K562 (cell line): Measurements from ENCODE around the gene GDF11. TPM values are rescaled to one million over a fixed set of nuclear protein-coding genes. Genes with fewer than 3 reads are reported as not detected.

ENCODE experiments used
- ATAC-seq: fragments of 200-7000 bp; cut with Tn5 transposase; 3 replicates; pipeline ENCODE4 v1.9.1; 2020; ENCODE audit warnings: moderate library complexity
- BruUV-seq: library from RNA; stranded (reverse); fragments of 400-500 nt; replicated peaks from 2 replicates; lab custom pipeline; 2021; lab: Mats Ljungman, UMichigan
- CTCF ChIA-PET: fragments of 300-600 bp; formaldehyde crosslinking; extraction: SDS; loops from one replicate; lab custom pipeline; 2021; ENCODE audit warnings: low intra/inter-chr PET ratio; lab: Yijun Ruan, JAX
- POLR2A ChIA-PET: fragments of 300-600, 350-650 bp; sonication (Branson Sonifier 250); formaldehyde crosslinking; extraction: SDS; loops from one replicate; lab custom pipeline; 2021; ENCODE audit warnings: antibody characterized with exemption, inconsistent platforms; lab: Yijun Ruan, JAX
- DNase-seq, 4 experiments: peaks; one replicate each; pipeline versions ENCODE4 v3.0.0 to v3.0.0-alpha.2; 2011 to 2018; ENCODE audit warnings: low spot score in 3 of 4, mixed read lengths in 3 of 4; ENCODE audit errors: extremely low read depth in 1 of 4
- FAIRE-seq: peaks from 2 replicates; lab custom pipeline; 2011; peaks lifted over from hg19 to GRCh38; lab: Jason Lieb, UNC
- H2AFZ ChIP-seq: 2 replicates; pipeline ENCODE4 v1.6.0; 2011; ENCODE audit warnings: low read depth, low read length, control low read depth, inconsistent platforms
- H3K27ac ChIP-seq: fragments of 200-600 bp; 3 replicates; pipeline ENCODE4 v1.8.0; 2011; ENCODE audit warnings: low read depth, mild to moderate bottlenecking, control low read depth, inconsistent platforms, low read length, moderate library complexity, mixed read lengths; ENCODE audit errors: extremely low read depth
- H3K27me3 ChIP-seq, 2 experiments: fragments of 300-600 bp in 1 of 2; 2 replicates in 1 of 2; 3 replicates in 1 of 2; pipeline versions ENCODE4 v1.6.0 to v1.8.0; 2011; ENCODE audit warnings: inconsistent platforms in 2 of 2, low read length in 2 of 2, mild to moderate bottlenecking in 1 of 2, mixed read lengths in 1 of 2, moderate library complexity in 1 of 2; ENCODE audit not compliant: control insufficient read depth in 2 of 2, insufficient read depth in 2 of 2
- H3K36me3 ChIP-seq: fragments of 300-600 bp; 3 replicates; pipeline ENCODE4 v1.8.0; 2011; ENCODE audit warnings: mild to moderate bottlenecking, low read length, inconsistent platforms; ENCODE audit not compliant: control insufficient read depth, insufficient read depth
- H3K4me1 ChIP-seq, 2 experiments: fragments of 200-600 bp in 1 of 2; replicated peaks in 1 of 2; 2 replicates in 1 of 2; 3 replicates in 1 of 2; pipeline versions ENCODE4 v1.5.1 to v1.8.0; 2011; ENCODE audit warnings: inconsistent platforms in 2 of 2, low read length in 2 of 2, mild to moderate bottlenecking in 1 of 2, mixed read lengths in 1 of 2, moderate library complexity in 1 of 2; ENCODE audit not compliant: control insufficient read depth in 2 of 2, insufficient read depth in 2 of 2
- H3K4me2 ChIP-seq: 2 replicates; pipeline ENCODE4 v1.6.1; 2011; ENCODE audit warnings: low read length, control low read depth, inconsistent platforms, mixed read lengths; ENCODE audit not compliant: insufficient read depth
- H3K4me3 ChIP-seq: fragments of 200-600 bp; sonication (generic), shearing (Covaris generic); 2 replicates; pipeline ENCODE4 v1.5.1; 2016; ENCODE audit warnings: control low read depth, inconsistent platforms
- H3K79me2 ChIP-seq: fragments of 200-600 bp; 3 replicates; pipeline ENCODE4 v1.8.0; 2011; ENCODE audit warnings: low read length, inconsistent platforms; ENCODE audit not compliant: control insufficient read depth, insufficient read depth
- H3K9ac ChIP-seq, 2 experiments: 2 replicates each; pipeline versions ENCODE4 v1.6.0 to v1.6.1; 2011; ENCODE audit warnings: low read depth in 2 of 2, low read length in 2 of 2, control low read depth in 1 of 2, inconsistent platforms in 1 of 2, mild to moderate bottlenecking in 1 of 2, mixed read lengths in 1 of 2; ENCODE audit not compliant: insufficient read depth in 1 of 2
- H3K9me1 ChIP-seq: one replicate; pipeline ENCODE4 v1.6.0; 2011; ENCODE audit warnings: inconsistent platforms, mild to moderate bottlenecking, low read length, moderate library complexity; ENCODE audit not compliant: control insufficient read depth, insufficient read depth
- H3K9me3 ChIP-seq: replicated peaks from 2 replicates; pipeline ENCODE4 v1.5.1; 2011; ENCODE audit warnings: low read depth, low read length, inconsistent platforms; ENCODE audit not compliant: control insufficient read depth, insufficient read depth
- H4K20me1 ChIP-seq: replicated peaks from 2 replicates; pipeline ENCODE4 v1.6.1; 2011; ENCODE audit warnings: low read length, inconsistent platforms, mixed read lengths; ENCODE audit not compliant: control insufficient read depth, insufficient read depth
- ATF6 ChIP-seq: sonication (generic); formaldehyde crosslinking; IDR thresholded peaks from 2 replicates; pipeline ENCODE4 v1.4.0; 2020; ENCODE audit warnings: mild to moderate bottlenecking, missing genetic modification reagents
- CBX2 ChIP-seq: fragments of 200-600 bp; sonication (generic); IDR thresholded peaks from one replicate; pipeline ENCODE4 v1.6.1; 2012; ENCODE audit warnings: mild to moderate bottlenecking, low read length, inconsistent platforms; ENCODE audit not compliant: insufficient read depth, poor library complexity, severe bottlenecking
- DPF2 ChIP-seq: fragments of 450-650 bp; IDR thresholded peaks from 2 replicates; pipeline ENCODE4 v1.6.1; 2016
- ELK1 ChIP-seq: sonication (generic); formaldehyde crosslinking; IDR thresholded peaks from 2 replicates; pipeline ENCODE4 v1.8.1; 2022; ENCODE audit warnings: missing genetic modification reagents
- HBP1 ChIP-seq: fragments of 450-650 bp; formaldehyde crosslinking; IDR thresholded peaks from 2 replicates; pipeline ENCODE4 v1.4.0; 2022; ENCODE audit warnings: missing genetic modification characterization
- HDAC1 ChIP-seq, 2 experiments: fragments of 450-650 bp; IDR thresholded peaks; 2 replicates each; pipeline ENCODE4 v1.6.1; 2016 to 2017; ENCODE audit warnings: inconsistent platforms in 1 of 2, mild to moderate bottlenecking in 1 of 2, moderate library complexity in 1 of 2
- ILK ChIP-seq: fragments of 450-650 bp; IDR thresholded peaks from 2 replicates; pipeline ENCODE4 v1.6.1; 2016; ENCODE audit warnings: missing genetic modification characterization, low read depth, mild to moderate bottlenecking, missing compliant biosample characterization, moderate library complexity, borderline replicate concordance
- NCOA4 ChIP-seq: fragments of 450-650 bp; IDR thresholded peaks from 2 replicates; pipeline ENCODE4 v1.6.1; 2018; ENCODE audit warnings: mild to moderate bottlenecking; ENCODE audit not compliant: partially characterized antibody
- NELFE ChIP-seq: IDR thresholded peaks from 2 replicates; pipeline ENCODE4 v1.6.1; 2011; ENCODE audit warnings: mild to moderate bottlenecking; ENCODE audit not compliant: insufficient read depth, insufficient read length
- POLR2B ChIP-seq: fragments of 450-650 bp; IDR thresholded peaks from 2 replicates; pipeline ENCODE4 v1.6.1; 2018; ENCODE audit warnings: low read depth; ENCODE audit not compliant: partially characterized antibody
- RBM15 ChIP-seq: fragments of 200-400 bp; formaldehyde crosslinking; IDR thresholded peaks from 2 replicates; pipeline ENCODE4 v1.6.1; 2018; ENCODE audit warnings: mild to moderate bottlenecking, low read length, moderate library complexity; ENCODE audit not compliant: insufficient read depth
- SUPT5H ChIP-seq: fragments of 450-650 bp; IDR thresholded peaks from 2 replicates; pipeline ENCODE4 v1.6.1; 2016
- WHSC1 ChIP-seq: IDR thresholded peaks from one replicate; pipeline ENCODE4 v1.6.1; 2012; ENCODE audit warnings: low read length, control low read depth, inconsistent platforms
- ZBTB7A ChIP-seq: IDR thresholded peaks from 2 replicates; pipeline ENCODE4 v1.6.1; 2011; ENCODE audit warnings: low read depth, mild to moderate bottlenecking, low read length, moderate library complexity, borderline replicate concordance; ENCODE audit not compliant: control insufficient read depth
- ZNF134 ChIP-seq: fragments of 250-450 bp; sonication (Bioruptor Pico); conservative IDR thresholded peaks from 2 replicates; pipeline ENCODE4 v1.4.0; 2020
- ZNF699 ChIP-seq: fragments of 250-450 bp; sonication (Bioruptor Pico); IDR thresholded peaks from 2 replicates; pipeline ENCODE4 v1.8.0; 2021; ENCODE audit warnings: mild to moderate bottlenecking, moderate library complexity; ENCODE audit not compliant: insufficient replicate concordance
- ZNF77 ChIP-seq: fragments of 250-450 bp; sonication (Bioruptor Pico); IDR thresholded peaks from 2 replicates; pipeline ENCODE4 v1.5.0; 2020
- ZNF79 ChIP-seq: fragments of 250-450 bp; sonication (Bioruptor Pico); IDR thresholded peaks from 2 replicates; pipeline ENCODE4 v1.4.0; 2020; ENCODE audit warnings: low read depth, mild to moderate bottlenecking, moderate library complexity
- WGBS: fragments of 100-300 bp; shearing (Covaris generic); methylation state at CpG from one replicate; pipeline ENCODE4 v1.1.6; 2016; ENCODE audit warnings: low coverage, mixed read lengths; ENCODE audit not compliant: insufficient coverage; ENCODE audit errors: missing lambda C conversion rate; 5-methylcytosine and 5-hydroxymethylcytosine counted together
- in situ Hi-C: fragments of 300-500 bp; cut with MboI; formaldehyde crosslinking; loops from 4 replicates; pipeline ENCODE4 v1.15.0; 2018; ENCODE audit warnings: inconsistent platforms, mixed read lengths
- intact Hi-C: fragments of 100-400 bp; cut with micrococcal nuclease; formaldehyde crosslinking; loops from 2 replicates; pipeline ENCODE4 v1.14.2; 2022
- polyA plus RNA-seq, 8 experiments: library from polyadenylated mRNA; depleted of rRNA in 4 of 8; stranded (reverse) in 5 of 8; unstranded in 3 of 8; fragments of >200 nt; fragmentation: Nextera tagmentation in 2 of 8; fragmentation: Illumina TruSeq in 1 of 8; extraction: Ambion mirVana in 2 of 8; extraction: Trizol in 1 of 8; gene quantifications; 2 replicates each; pipeline versions ENCODE4 v1.2.1 to v1.2.3, GENCODE V29; 2011 to 2014; ENCODE audit warnings: inconsistent platforms in 1 of 8, missing spikeins in 1 of 8
- total RNA-seq, 7 experiments: library from RNA; depleted of rRNA in 6 of 7; stranded (reverse); fragments of >200 nt in 6 of 7; fragmentation: Illumina TruSeq in 2 of 7; extraction: Trizol in 2 of 7; gene quantifications; 2 replicates each; pipeline versions ENCODE4 v1.2.1 to v1.2.3, GENCODE V29; 2011 to 2021; ENCODE audit warnings: low replicate concordance in 1 of 7

The GDF11 gene
- total and polyA plus RNA-seq, 9 of the 15 experiments (the other 6 are each of a cell fraction or from before 2014, with no cell fraction given), result 1.4 to 15.7 (median 4.8) TPM

- POLR2A ChIA-PET, result interaction anchor here (0.6 to 2.8 kb wide), 7 partner anchors 11 to 274 kb away, joined by 3 to 15 read pairs (median 5); partner anchors contain the start of gene CD63
- peaks cover 38% of the 10 kb centered on the region for H3K79me2 ChIP-seq
- in situ Hi-C loops, result no loop called here
- peak overlapping the region; percentile 49; the same call in 2 of the 3 replicates for H3K27ac ChIP-seq
- BruUV-seq, result no TSS peak
- DNase-seq (no peak), FAIRE-seq (peak; percentile 70), ATAC-seq (no peak)
- CTCF ChIA-PET, result no interaction called here
- WGBS, result 55% methylated on average over 1 of the region's 3 CpGs
- intact Hi-C loops, result no loop called here
- H3K9ac ChIP-seq, result peak overlapping the region; percentile 26 to 78; a peak in 2 of 4 replicates
- no peaks in the 10 kb centered on the region for H3K9me1 ChIP-seq
- no peaks in the 10 kb centered on the region for H3K27me3 ChIP-seq
- H3K36me3 ChIP-seq, result peaks cover 51% of the 10 kb centered on the region
- H3K4me1 ChIP-seq, result peaks cover 33 to 42% of the 10 kb centered on the region in 2 experiments
- no peaks in the 10 kb centered on the region; the same call in 1 of the 2 replicates for H3K9me3 ChIP-seq
- no peaks in the 10 kb centered on the region for H4K20me1 ChIP-seq
- H2AFZ ChIP-seq, result no peak overlapping the region
- H3K4me2 ChIP-seq, result peak overlapping the region; percentile 69
- no peak overlapping the region for H3K4me3 ChIP-seq
- TF ChIP-seq RBM15 (no peak), ILK (tag) (no peak), ELK1 (CRISPR knock-in tag) (no peak), ZNF699 (no peak), NELFE (no peak), HBP1 (0 out of 2 replicates have a peak, but pooled peaks have one; percentile 47), ZNF77 (CRISPR knock-in tag) (no peak), ATF6 (CRISPR knock-in tag) (no peak), POLR2B (peak; percentile 44), NCOA4 (no peak), SUPT5H (no peak), DPF2 (0 out of 2 replicates have a peak, but pooled peaks have one; percentile 16), ZNF79 (CRISPR knock-in tag) (no peak), HDAC1 (IDR thresholded peaks at IDR 0.05) (0 out of 4 replicates have a peak, but pooled peaks of 1 of the 2 experiments have one; percentile 28), CBX2 (no peak), WHSC1 (no peak), ZNF134 (no peak), ZBTB7A (no peak)
Measured at GRCh38 chr12:55746174-55746912, 3.4 kb downstream of the GDF11 start.
